ENCODE data around the gene AGK.
"Not testable (repeated sequence)": the region's sequence is repeated elsewhere in the genome, so short reads cannot be mapped to it uniquely, and the experiment has no call there.

Gene AGK

DNA sequence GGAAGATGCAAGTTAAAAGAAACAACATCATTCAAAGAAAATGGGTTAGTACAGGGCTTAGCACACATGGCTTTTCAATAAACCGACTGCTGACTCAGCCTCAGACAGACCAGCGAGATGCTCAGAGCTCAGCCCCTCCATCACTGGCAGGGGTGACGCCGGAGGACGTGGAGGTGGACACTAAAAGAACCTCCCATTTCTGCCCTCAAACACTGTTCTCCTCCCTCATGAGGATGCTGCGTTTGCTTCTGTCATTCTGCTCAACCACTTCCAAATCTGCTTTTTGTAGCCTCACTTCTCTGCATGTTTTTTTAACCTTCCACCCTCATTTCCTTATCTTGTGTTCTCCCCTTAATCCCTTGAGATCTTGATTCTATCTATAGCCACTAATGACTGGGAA, 135.5 kb downstream of the AGK start:
- no peak for ATAC-seq
- no peak for DNase-seq
- H3K4me1 Mint-ChIP-seq: peaks cover 29% of the 10 kb centered on the region
- no peak overlapping the region for H3K27ac Mint-ChIP-seq
- no peak overlapping the region for H3K4me3 Mint-ChIP-seq
- H3K27me3 Mint-ChIP-seq: no peaks in the 10 kb centered on the region
- H3K9me3 Mint-ChIP-seq: no peaks in the 10 kb centered on the region

DNA sequence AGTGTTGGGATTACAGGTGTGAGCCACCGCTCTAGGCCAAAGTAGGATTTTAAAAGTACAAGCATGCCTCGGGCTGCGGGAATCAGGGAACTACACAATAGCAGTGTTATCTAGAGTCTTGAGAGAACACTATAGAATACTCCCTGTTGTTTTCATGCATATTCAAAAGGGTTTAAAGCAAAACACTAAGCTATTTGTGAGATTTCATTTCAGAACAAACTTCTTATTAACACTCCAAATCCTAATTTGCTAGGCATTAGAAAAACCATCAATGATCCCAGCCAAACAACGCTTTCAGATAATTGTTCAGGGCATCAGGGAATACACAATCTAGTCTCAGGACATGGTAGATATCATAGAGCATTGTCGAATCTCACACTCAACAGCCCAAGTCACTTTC, 136.8 kb downstream of the AGK start:
- Mint-ChIP-seq H3K9me3 (no peaks in the 10 kb centered on the region), H3K27ac (no peak overlapping the region), H3K27me3 (no peaks in the 10 kb centered on the region), H3K4me3 (no peak overlapping the region), H3K4me1 (peaks cover 32% of the 10 kb centered on the region)
- no peak for ATAC-seq
- no peak for DNase-seq

DNA sequence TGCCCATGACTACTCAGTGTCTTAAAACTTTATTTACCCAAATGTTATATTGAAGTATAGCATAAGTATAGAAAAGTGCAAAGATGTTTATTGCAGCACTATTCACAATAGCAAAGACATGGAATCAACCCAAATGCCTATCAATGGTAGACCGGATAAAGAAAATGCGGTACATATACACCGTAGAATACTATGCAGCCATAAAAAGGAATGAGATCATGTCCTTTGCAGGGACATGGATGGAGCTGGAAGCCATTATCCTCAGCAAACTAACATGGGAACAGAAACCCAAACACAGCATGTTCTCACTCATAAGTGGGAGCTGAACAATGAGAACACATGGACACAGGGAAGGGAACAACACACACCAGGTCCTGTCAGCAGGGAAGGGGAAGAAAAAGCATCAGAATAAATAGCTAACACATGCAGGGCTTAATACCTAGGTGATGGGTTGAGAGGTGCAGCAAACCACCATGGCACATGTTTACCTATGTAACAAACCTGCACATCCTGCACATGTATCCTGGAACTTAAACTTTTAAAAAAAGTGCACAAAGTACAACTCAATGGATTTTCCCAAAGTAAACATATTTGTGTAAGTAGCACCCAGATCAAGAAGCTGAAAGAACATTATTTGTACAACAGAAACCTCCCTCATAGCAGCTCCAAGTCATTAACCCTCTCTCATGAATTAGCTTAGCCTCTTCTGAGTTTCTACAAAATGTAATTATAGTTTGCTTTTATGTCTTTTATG, 138.0 kb downstream of the AGK start:
- H3K27me3 Mint-ChIP-seq, H3K27ac Mint-ChIP-seq, H3K4me3 Mint-ChIP-seq, DNase-seq, ATAC-seq, H3K9me3 Mint-ChIP-seq: not testable (repeated sequence)
- peaks cover 36% of the 10 kb centered on the region for H3K4me1 Mint-ChIP-seq

DNA sequence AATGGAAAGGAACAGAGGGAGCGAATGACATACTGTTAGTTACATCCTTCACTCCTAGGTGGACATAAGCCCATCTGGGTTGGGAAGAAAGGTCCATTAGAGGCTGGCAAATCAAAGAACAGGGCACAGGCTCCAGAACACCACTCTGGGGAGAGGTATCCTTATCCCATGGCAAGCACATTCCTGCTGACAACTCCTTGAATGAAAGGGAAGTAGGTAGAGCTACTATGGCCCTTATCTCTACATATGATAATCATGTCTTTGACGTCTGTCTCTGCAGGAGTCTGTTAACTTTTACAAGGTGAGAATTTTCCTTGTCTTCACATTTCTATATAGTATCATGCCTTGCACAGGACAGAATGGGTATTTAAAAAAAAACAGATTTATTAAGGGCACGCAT, 140.3 kb downstream of the AGK start:
- peaks cover 49% of the 10 kb centered on the region for H3K4me1 Mint-ChIP-seq
- no peak for ATAC-seq

DNA sequence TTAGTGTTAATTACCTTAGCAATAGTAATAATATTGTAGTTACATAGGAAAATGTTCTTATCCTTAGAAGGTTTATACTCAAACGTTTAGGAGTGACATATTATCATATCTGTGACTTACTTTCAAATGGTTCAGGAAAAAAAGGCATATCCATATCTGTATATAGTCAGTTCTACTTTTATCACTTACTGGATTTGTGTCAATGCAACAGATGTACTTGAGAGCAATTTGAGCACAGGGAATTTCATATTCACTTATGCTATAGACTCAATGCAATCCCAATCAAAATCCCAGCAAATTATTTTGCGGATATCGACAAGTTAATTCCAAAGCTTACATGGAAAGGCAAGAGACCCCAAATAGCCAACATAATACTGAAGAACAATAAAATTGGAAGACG, 140.8 kb downstream of the AGK start:
- no peak for DNase-seq
- H3K4me3 Mint-ChIP-seq: no peak overlapping the region
- H3K9me3 Mint-ChIP-seq: no peaks in the 10 kb centered on the region
- peaks cover 49% of the 10 kb centered on the region for H3K4me1 Mint-ChIP-seq
- no peak for ATAC-seq
- H3K27ac Mint-ChIP-seq: peak overlapping the region in 1 of 2 donors; percentile 27
- no peaks in the 10 kb centered on the region for H3K27me3 Mint-ChIP-seq

More for the DNA sequence above, 140.3 kb downstream of the AGK start:
- Mint-ChIP-seq H3K27ac (no peak overlapping the region), H3K27me3 (no peaks in the 10 kb centered on the region), H3K9me3 (no peaks in the 10 kb centered on the region), H3K4me3 (no peak overlapping the region)
- no peak for DNase-seq

DNA sequence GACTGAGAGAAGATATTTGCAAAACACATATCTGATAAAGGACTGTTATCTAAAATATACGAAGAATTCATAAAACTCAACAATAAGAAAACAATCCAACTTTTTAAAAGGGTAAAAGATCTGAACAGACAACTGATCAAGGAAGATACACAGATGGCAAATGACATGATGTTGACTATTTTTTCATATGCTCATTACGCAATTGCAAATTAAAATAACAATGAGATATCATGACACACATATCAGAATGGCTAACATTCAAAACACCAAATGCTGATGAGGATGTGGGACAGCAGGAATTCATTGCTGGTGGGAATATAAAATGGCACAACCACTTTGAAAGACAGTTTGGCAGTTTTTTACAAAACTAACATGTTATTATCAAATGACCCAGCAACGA, 141.9 kb downstream of the AGK start:
- H3K4me1 Mint-ChIP-seq: peaks cover 55% of the 10 kb centered on the region
- no peak overlapping the region for H3K27ac Mint-ChIP-seq
- ATAC-seq (no peak), DNase-seq (no peak)
- H3K27me3 Mint-ChIP-seq: no peaks in the 10 kb centered on the region
- no peaks in the 10 kb centered on the region for H3K9me3 Mint-ChIP-seq
- H3K4me3 Mint-ChIP-seq: no peak overlapping the region

DNA sequence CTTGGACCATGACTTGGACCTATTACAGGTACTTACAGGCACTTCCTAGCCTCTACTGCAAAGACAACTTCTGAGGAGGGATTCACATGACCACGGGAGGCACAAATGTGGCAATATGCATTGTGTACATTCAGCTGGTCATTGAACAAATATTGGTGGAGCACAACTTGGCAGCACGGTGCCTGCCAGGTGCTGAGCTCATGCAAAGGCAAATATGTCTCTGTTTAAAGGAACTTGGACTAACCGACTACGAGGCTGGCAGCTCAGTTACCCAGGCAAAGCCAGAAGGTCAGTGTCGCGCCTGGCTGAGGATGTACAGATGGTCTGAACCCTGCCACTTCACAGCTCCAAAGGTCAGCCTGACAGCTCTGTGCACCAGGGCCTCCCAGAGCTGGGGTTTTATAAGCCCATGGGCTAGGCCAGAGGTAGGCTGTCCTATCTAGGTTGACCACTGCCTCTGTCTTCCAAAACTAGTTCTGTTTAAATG, 144.6 kb downstream of the AGK start:
- H3K4me3 Mint-ChIP-seq: no peak overlapping the region
- peaks cover 72% of the 10 kb centered on the region for H3K4me1 Mint-ChIP-seq
- H3K9me3 Mint-ChIP-seq: no peaks in the 10 kb centered on the region
- no peaks in the 10 kb centered on the region for H3K27me3 Mint-ChIP-seq
- ATAC-seq (no peak), DNase-seq (no peak)
- no peak overlapping the region for H3K27ac Mint-ChIP-seq

DNA sequence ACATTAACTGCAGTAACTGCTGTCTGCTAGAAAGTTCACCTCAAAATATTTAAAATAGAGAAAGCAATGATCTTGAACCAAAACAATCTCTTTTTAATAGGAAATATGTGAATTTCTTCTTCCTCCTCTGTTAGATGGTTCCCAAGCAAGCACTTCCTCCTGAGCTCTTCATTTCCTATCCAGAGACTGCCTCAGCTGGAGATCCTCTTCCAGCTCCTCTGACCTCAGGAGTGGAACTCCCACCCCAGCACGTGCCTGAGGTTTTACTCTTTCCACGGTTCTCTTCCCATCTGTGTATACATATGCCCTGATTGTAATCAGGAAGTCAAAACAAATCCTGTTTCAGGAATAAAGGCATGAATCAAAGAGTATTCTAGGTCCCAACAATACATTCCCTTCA, 145.1 kb downstream of the AGK start:
- DNase-seq (no peak), ATAC-seq (no peak)
- Mint-ChIP-seq H3K27ac (no peak overlapping the region), H3K4me3 (no peak overlapping the region), H3K9me3 (no peaks in the 10 kb centered on the region), H3K4me1 (peaks cover 74% of the 10 kb centered on the region), H3K27me3 (no peaks in the 10 kb centered on the region)

DNA sequence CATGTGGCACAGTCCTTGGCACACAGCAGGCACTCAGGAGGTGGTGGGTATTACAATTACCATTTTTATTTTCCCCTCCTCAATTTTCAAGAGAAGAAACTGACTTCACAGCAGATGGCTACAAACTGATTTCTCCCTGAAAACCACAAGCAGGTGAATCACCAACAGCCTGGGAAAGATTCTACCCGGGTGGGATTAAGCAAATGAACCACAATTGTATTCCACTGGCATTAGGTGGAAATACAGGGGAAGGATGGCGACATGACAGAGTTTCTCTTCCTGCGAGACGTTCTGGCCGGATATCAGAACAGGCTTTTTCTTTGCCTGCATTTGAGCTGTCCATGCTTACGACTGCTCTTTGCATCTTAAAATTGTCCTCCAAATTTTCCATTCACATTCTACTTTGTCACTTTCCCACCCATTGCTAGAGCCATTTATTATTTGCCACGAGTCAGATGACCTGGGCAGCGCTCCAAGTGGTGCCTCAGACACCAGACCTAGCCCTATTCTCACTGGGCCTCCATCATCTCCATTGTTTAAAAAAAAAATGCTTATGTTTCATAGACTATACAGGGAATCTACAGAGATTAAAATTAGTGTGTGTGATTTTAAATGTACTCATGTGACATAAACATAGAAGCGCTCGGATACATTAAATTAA, 146.1 kb downstream of the AGK start:
- Mint-ChIP-seq H3K27ac (no peak overlapping the region), H3K27me3 (no peaks in the 10 kb centered on the region), H3K9me3 (no peaks in the 10 kb centered on the region), H3K4me1 (peaks cover 75% of the 10 kb centered on the region), H3K4me3 (peak overlapping the region in 1 of 2 donors; percentile 37)
- ATAC-seq (no peak), DNase-seq (no peak)

DNA sequence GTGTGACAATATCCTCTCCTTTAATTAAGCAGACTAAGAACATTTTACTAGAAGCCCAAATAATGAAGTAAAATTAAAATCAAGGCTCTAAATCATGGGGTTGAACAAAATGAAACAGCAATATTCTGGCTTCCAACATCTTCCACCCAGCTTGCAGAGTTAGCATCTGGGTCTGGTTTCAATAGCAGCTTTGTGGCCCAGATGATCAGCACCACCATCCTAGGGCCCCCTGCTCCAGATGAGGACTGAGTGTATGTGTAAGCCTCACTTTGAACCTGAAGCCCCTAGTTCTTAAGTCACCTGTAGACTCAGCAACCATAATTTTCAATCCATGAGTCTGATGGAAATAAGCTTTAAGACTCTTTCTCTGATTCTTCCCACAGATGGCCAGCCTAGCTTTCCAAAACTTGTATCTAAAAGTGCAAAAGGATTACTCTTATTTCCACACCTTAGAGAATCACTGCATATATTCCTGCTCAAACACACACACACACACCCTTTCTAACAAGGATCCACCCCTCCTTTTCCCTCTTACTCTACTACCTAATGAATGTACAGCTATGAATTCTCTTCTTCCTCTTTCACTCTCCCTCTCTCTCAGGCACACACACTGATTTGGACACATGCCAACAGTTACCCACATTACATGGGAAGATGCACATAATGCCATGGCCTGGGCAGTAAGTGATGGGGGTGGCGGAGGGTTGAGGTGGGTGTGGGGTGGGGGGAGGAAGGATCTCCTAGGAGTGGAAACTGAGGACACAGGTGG, 147.2 kb downstream of the AGK start:
- no peaks in the 10 kb centered on the region for H3K9me3 Mint-ChIP-seq
- H3K27ac Mint-ChIP-seq: peak overlapping the region in 1 of 2 donors; percentile 51
- peaks cover 73% of the 10 kb centered on the region for H3K4me1 Mint-ChIP-seq
- no peak for ATAC-seq
- H3K27me3 Mint-ChIP-seq: peaks cover 5% of the 10 kb centered on the region
- no peak for DNase-seq
- peak overlapping the region; percentile 11 to 34 for H3K4me3 Mint-ChIP-seq

DNA sequence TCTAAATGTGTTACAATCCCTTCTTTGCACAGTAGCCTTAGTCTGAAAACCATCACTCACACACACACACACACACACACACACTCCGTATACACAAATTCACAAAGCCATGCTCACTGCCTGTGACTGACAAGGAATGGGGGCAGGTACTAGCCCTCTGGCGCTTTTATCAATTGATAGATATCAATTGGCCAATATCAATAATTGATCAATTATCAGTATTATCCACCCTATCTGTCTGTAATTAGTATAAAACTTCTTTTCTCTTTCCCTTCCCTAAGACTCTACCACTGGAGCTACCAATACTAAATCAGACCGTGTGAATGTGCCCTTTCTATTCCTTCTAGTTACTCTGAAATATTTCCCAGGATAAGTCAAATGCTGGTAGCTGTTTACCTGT, 148.7 kb downstream of the AGK start:
- Mint-ChIP-seq H3K27me3 (peaks cover 9% of the 10 kb centered on the region), H3K9me3 (no peaks in the 10 kb centered on the region), H3K4me3 (peak overlapping the region; percentile 73 to 80), H3K27ac (no peak overlapping the region), H3K4me1 (peaks cover 68% of the 10 kb centered on the region)
- ATAC-seq (no peak), DNase-seq (no peak)

DNA sequence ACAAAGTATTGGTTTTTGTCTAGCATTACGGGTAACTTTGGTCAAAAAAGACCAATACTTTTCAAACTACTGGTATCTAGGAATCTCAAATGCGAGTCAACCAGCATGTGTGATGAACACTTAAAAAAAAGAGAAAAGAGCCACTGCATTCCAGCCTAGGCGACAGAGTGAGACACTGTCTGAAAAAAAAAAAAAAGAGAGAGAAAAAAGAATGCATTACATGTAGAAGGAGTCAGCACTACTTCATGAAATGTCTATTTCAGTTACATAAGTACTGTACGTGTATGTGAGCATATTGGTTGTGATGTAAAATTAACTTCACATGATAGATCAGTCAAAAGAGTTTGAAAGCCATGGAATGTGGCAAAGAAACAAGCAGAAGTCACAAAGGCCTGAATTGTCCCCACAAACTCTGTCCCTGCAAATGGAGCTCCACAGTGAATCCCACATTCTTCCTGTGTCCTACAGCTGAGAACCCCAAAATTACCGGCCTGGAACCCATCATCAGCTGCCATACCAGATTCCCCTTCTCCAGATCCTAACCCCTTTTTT, 149.2 kb downstream of the AGK start:
- DNase-seq (no peak), ATAC-seq (no peak)
- Mint-ChIP-seq H3K4me1 (peaks cover 63% of the 10 kb centered on the region), H3K4me3 (peak overlapping the region; percentile 73 to 80), H3K27ac (peak overlapping the region; percentile 1 to 52), H3K27me3 (peaks cover 9% of the 10 kb centered on the region), H3K9me3 (no peaks in the 10 kb centered on the region)

DNA sequence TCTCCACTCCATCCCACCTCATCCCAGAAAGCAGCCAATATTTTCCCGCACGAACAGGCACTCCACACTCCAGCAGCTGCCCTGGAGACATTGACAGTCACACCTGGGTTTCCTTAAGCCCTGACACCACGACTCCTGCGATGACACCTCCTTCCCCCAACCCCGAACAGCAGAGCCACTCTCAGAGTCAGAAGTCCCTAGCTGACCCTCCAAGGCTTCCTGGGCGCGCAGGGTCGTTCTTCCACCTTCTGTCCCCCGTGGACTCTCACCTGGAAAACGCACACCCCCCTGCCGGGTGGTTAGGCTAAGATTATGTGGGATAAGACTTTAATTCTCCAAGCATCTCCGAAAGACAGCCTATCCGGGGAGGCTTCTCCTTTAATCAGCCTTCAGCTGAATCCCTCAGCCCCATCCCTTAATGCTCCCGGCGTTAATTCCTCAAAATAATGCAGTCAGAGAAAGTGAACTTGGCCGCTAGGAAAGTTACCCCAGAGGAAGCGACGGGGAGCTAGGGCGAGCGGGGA, 149.7 kb downstream of the AGK start:
- Mint-ChIP-seq H3K27ac (peak overlapping the region; percentile 1 to 9), H3K4me1 (peaks cover 57% of the 10 kb centered on the region), H3K9me3 (no peaks in the 10 kb centered on the region), H3K27me3 (peaks cover 9% of the 10 kb centered on the region), H3K4me3 (peak overlapping the region; percentile 73 to 80)
- no peak for ATAC-seq
- no peak for DNase-seq

DNA sequence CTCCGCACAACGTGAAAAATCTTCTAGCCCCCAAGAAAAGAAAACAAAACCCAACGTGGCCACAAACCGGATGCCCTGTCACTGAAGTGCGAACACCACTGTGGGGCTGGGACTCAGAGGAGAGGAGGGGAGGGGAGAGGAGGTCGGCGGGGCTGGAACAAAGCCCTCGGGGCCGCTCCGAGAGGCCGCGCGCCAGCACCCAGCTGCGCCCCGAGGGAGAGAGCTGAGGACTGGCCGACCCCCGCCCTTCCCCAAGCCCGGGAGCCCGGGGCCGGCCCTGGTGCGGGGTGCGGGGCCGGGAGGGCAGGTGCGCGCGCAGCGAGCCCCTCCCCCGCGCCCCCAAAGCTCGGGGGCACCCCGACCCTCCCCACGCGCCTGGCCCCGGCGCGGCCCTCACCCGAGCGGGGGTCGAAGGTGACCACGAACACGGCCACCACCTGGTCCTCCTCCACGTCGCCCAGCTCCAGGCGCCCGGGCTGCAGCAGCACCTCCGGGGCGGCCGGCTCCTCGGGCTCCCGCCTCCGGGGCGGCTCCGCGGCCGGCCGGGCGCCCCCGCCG, 150.4 kb downstream of the AGK start:
- Mint-ChIP-seq H3K9me3 (no peaks in the 10 kb centered on the region), H3K27ac (peak overlapping the region in 1 of 2 donors; percentile 77), H3K4me1 (peaks cover 51% of the 10 kb centered on the region), H3K4me3 (peak overlapping the region; percentile 73 to 80), H3K27me3 (peaks cover 9% of the 10 kb centered on the region)
- peak; percentile 70 to 80 for DNase-seq
- peak; percentile 92 for ATAC-seq

DNA sequence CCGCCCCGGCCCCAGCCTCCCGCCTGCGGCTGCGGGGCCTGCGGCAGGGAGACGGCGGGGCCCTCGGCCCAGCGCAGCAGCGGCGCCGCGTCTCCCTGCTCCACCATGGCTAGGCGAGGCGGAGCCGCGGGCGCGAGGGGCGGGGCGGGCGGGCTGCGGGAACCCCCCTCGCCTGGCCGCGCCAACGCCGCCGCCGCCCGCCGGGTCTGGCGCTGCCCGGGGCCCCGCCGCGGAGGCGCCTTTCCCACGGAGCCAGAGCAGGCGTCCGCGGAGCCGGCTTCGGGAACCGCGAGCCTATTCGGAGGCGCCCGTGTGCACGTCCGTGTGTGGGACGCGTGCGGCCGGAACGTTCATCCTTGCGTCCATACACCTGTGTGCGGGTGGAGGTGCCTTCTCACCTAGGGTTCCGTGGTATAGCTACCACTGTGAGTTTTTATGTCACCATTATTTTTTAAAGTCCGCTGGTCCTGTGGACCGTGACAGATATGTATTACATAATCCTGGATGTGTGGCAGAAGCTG, 150.9 kb downstream of the AGK start, which contains the start of gene DENND11:
TSS of gene DENND11 (minus strand) at position 120 of the 521 bp plus-strand sequence. CDS start at position 107, 13 bp downstream.
- Mint-ChIP-seq H3K27me3 (peaks cover 9% of the 10 kb centered on the region), H3K9me3 (no peaks in the 10 kb centered on the region), H3K4me3 (peak within 1 kb of the TSS; percentile 74 to 80), H3K27ac (peak within 1 kb of the TSS; percentile 16 to 77), H3K4me1 (peaks cover 46% of the 10 kb centered on the region)
- peak; percentile 48 to 56 for DNase-seq
- peak; percentile 80 for ATAC-seq
